ENCODE measurements around the gene STAU1.
A peak's percentile ranks its signal among the peaks of the same experiment; 100 is the strongest.

Gene STAU1, protein sequence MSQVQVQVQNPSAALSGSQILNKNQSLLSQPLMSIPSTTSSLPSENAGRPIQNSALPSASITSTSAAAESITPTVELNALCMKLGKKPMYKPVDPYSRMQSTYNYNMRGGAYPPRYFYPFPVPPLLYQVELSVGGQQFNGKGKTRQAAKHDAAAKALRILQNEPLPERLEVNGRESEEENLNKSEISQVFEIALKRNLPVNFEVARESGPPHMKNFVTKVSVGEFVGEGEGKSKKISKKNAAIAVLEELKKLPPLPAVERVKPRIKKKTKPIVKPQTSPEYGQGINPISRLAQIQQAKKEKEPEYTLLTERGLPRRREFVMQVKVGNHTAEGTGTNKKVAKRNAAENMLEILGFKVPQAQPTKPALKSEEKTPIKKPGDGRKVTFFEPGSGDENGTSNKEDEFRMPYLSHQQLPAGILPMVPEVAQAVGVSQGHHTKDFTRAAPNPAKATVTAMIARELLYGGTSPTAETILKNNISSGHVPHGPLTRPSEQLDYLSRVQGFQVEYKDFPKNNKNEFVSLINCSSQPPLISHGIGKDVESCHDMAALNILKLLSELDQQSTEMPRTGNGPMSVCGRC

DNA sequence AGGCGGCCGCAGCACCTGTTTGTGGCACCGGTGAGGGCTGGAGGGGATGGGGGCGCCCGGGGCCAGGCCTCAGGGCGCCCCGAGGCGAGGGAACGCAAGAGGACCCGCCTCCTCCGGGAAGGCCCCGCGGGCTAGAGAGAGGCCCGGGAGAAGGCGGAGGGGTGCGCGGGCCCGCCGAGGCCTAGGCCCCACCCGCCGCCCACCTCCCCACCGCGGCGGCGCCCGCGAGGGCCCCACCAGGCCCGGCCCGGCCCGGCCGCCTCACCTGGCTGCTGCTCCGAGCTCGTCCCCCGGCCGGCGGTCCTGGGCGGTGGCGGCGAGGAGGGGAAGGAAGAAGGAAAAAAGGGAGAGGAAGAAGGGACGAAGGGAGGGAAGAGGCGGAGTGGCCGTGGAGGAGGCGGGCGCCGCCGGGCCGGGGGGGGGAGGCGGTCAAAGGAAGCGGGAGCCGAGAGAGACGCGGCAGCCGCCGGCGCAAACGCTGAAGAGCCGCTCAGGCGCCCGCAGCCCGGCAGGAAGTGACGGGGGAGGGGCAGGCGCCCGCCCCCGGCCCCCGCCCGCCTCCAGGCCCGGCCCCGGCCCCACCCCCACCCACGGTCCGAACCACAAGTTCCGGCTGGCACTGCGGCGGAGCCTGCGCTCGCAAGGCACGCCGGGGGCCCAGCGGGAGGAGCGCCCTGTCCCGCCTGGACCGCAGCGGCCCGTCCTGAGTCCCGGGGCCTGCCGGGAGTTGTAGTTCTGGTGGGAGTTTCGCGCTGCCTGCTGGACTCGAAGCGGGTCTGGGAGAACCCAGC lies at the start of gene STAU1:
TSS of gene STAU1 (minus strand) at position 484 of the 791 bp plus-strand sequence. CDS start 22,133 bp downstream, outside the sequence.
- Histone ChIP-seq H3K4me3 (ENCODE audit: low read length) (peak within 1 kb of the TSS; percentile 93), H3K27me3 (ENCODE audit: control insufficient read depth, insufficient read depth, low read length) (no peaks in the 10 kb centered on the region), H3K4me1 (ENCODE audit: control insufficient read depth, insufficient read depth, low read length) (peaks cover 22% of the 10 kb centered on the region), H3K36me3 (ENCODE audit: control insufficient read depth, insufficient read depth, low read length) (no peaks in the 10 kb centered on the region), H3K9ac (ENCODE audit: low read length) (peak within 1 kb of the TSS; percentile 72), H3K9me3 (ENCODE audit: control insufficient read depth, low read length) (no peaks in the 10 kb centered on the region)

DNA sequence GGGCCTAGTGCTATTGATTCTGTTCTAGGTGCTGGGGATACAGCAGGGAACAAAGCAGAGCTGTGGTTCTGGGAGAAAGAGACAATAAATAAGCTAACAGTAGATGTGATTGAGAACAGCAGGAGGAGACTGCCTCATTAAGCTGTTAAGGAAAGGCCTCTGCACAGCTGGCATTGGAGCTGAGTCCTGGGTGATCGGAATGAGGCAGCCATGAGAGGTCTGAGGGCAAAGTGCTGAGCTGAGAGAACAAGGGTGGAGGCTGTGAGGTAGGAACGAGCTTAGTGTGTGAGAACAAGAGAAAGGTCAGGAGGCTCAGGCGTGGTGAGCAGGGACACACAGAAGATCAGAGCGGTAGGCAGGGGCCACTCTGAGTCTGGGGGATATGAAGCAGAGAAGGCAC lies 49.4 kb upstream of the STAU1 start:
- Histone ChIP-seq H3K4me1 (ENCODE audit: control insufficient read depth, insufficient read depth, low read length) (no peaks in the 10 kb centered on the region), H3K4me3 (ENCODE audit: low read length) (no peak overlapping the region), H3K27me3 (ENCODE audit: control insufficient read depth, insufficient read depth, low read length) (no peaks in the 10 kb centered on the region), H3K36me3 (ENCODE audit: control insufficient read depth, insufficient read depth, low read length) (peaks cover 21% of the 10 kb centered on the region), H3K9me3 (ENCODE audit: control insufficient read depth, low read length) (no peaks in the 10 kb centered on the region), H3K9ac (ENCODE audit: low read length) (no peak overlapping the region)

DNA sequence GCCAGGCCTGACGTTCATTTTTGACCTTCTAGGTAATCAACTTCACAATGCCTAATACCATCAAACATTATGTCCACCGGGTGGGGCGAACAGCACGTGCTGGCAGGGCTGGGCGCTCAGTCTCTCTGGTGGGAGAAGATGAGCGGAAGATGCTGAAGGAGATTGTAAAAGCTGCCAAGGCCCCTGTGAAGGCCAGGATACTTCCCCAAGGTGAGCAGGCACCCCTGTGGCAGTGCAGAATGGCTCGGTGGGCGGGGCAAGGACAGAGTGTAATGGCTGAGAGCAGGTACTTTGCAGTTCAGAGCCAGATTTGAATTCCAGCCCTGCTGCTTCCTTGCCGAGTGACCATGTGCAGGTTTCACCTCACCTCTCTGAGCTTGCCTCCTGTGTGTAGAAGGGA lies 48.2 kb upstream of the STAU1 start:
- H3K27me3 ChIP-seq (ENCODE audit: control insufficient read depth, insufficient read depth, low read length), result no peaks in the 10 kb centered on the region
- H3K4me3 ChIP-seq (ENCODE audit: low read length), result no peak overlapping the region
- H3K36me3 ChIP-seq (ENCODE audit: control insufficient read depth, insufficient read depth, low read length), result peaks cover 22% of the 10 kb centered on the region
- H3K9me3 ChIP-seq (ENCODE audit: control insufficient read depth, low read length), result no peaks in the 10 kb centered on the region
- no peak overlapping the region for H3K9ac ChIP-seq (ENCODE audit: low read length)
- no peaks in the 10 kb centered on the region for H3K4me1 ChIP-seq (ENCODE audit: control insufficient read depth, insufficient read depth, low read length)

DNA sequence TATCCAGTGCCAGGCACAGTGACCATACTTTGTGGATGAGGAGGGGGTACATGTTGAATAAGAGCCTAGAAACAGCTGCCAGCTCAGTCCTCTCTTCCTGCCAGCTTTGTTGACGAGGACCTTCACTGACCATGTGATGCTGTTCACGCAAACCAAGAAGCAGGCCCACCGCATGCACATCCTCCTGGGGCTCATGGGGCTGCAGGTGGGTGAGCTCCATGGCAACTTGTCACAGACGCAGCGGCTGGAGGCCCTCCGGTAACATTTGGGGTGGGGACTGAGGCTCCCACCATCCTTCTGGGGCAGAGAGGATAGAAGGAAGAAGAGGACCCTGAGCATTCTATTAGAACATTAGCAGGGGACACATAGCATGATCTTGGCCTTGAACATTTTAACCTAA lies 46.7 kb upstream of the STAU1 start:
- Histone ChIP-seq H3K27me3 (ENCODE audit: control insufficient read depth, insufficient read depth, low read length) (no peaks in the 10 kb centered on the region), H3K36me3 (ENCODE audit: control insufficient read depth, insufficient read depth, low read length) (peaks cover 32% of the 10 kb centered on the region), H3K9me3 (ENCODE audit: control insufficient read depth, low read length) (no peaks in the 10 kb centered on the region), H3K9ac (ENCODE audit: low read length) (no peak overlapping the region), H3K4me1 (ENCODE audit: control insufficient read depth, insufficient read depth, low read length) (no peaks in the 10 kb centered on the region), H3K4me3 (ENCODE audit: low read length) (no peak overlapping the region)

DNA sequence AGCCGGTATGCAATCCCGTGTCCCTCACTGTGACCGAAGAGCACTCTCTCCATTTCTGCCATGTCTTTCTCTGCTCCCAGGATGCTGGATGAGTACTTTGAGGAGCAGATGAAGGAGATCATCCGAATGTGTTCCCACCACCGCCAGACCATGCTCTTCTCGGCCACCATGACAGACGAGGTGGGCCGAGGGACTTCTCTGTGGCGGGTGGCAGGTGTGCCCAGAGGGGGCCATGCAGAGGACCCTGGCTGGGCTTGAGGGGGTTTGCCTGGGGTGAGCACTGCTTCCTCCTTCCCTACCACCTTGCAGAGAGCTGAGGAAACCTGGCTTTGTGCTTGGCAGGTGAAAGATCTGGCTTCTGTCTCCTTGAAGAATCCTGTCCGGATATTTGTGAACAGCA lies 45.1 kb upstream of the STAU1 start:
- Histone ChIP-seq H3K27me3 (ENCODE audit: control insufficient read depth, insufficient read depth, low read length) (no peaks in the 10 kb centered on the region), H3K4me3 (ENCODE audit: low read length) (no peak overlapping the region), H3K9ac (ENCODE audit: low read length) (no peak overlapping the region), H3K36me3 (ENCODE audit: control insufficient read depth, insufficient read depth, low read length) (peaks cover 22% of the 10 kb centered on the region), H3K9me3 (ENCODE audit: control insufficient read depth, low read length) (no peaks in the 10 kb centered on the region), H3K4me1 (ENCODE audit: control insufficient read depth, insufficient read depth, low read length) (no peaks in the 10 kb centered on the region)

DNA sequence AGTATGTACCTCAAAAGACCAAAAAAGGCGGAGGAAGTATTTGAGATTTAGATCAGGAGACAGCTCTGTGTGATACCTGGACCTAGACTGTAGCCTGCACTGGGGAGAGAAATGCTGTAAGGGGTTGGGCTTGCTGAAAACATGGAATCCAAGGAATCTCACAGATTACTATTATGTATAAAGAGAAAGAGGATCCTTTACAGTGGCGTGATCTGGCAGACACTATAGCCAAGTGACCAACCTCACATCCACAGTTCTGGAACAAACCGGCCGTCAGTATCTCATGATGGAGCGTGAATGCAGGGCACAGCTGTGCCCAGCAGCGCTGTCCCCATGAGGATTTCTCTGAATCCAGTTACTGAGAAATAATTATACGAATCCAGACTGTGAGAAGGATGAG lies 43.3 kb upstream of the STAU1 start:
- H3K27me3 ChIP-seq (ENCODE audit: control insufficient read depth, insufficient read depth, low read length), result no peaks in the 10 kb centered on the region
- no peaks in the 10 kb centered on the region for H3K4me1 ChIP-seq (ENCODE audit: control insufficient read depth, insufficient read depth, low read length)
- H3K36me3 ChIP-seq (ENCODE audit: control insufficient read depth, insufficient read depth, low read length), result peaks cover 20% of the 10 kb centered on the region
- H3K4me3 ChIP-seq (ENCODE audit: low read length), result no peak overlapping the region
- H3K9ac ChIP-seq (ENCODE audit: low read length), result no peak overlapping the region
- H3K9me3 ChIP-seq (ENCODE audit: control insufficient read depth, low read length), result no peaks in the 10 kb centered on the region

DNA sequence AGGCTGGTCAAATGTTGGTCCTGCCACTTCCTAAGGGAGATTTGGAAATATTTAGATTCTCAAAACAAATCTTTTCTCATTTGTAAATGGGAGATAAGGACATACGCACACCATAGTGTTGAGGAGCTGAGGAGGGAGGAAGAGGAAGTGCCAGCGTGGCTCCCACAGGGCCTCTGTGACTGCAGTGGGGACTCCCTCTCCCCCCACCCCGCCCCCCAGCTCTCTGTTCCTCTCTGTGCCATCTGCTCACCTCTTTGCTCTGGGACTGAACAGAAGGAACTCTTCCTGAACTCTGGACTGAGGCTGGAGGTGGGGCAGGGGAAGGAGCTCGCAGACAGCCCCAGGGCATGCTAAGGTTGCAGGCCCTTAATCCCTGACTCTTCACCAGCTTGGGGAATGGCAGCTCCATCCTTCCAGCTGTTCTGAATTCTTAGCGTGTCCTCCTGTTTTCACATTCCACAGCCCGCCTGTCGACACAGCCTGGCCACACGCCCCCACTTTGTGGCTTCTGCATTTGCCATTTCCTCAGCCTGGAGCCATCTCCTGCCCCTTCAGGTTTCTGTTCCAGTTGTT lies 42.5 kb upstream of the STAU1 start:
- H3K9ac ChIP-seq (ENCODE audit: low read length), result no peak overlapping the region
- no peaks in the 10 kb centered on the region for H3K27me3 ChIP-seq (ENCODE audit: control insufficient read depth, insufficient read depth, low read length)
- no peak overlapping the region for H3K4me3 ChIP-seq (ENCODE audit: low read length)
- H3K9me3 ChIP-seq (ENCODE audit: control insufficient read depth, low read length), result no peaks in the 10 kb centered on the region
- peaks cover 18% of the 10 kb centered on the region for H3K36me3 ChIP-seq (ENCODE audit: control insufficient read depth, insufficient read depth, low read length)
- no peaks in the 10 kb centered on the region for H3K4me1 ChIP-seq (ENCODE audit: control insufficient read depth, insufficient read depth, low read length)

DNA sequence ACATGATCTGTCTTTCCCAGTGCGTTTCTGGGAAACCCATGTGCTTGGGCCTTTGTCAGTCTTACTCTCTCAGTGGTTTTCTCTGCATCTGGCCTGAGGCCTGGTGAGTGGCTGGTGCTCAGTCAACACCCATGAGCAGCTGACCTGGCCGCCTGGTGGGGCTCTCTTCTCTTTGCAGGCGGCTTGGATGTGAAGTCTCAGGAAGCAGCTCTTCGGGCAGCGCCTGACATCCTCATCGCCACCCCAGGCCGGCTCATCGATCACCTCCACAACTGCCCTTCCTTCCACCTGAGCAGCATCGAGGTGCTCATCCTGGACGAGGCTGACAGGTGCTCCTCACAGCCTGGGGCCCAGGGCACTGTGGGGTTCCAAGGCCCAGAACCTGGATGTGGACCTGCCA lies 41.9 kb upstream of the STAU1 start:
- H3K9me3 ChIP-seq (ENCODE audit: control insufficient read depth, low read length), result no peaks in the 10 kb centered on the region
- no peaks in the 10 kb centered on the region for H3K4me1 ChIP-seq (ENCODE audit: control insufficient read depth, insufficient read depth, low read length)
- H3K27me3 ChIP-seq (ENCODE audit: control insufficient read depth, insufficient read depth, low read length), result no peaks in the 10 kb centered on the region
- H3K9ac ChIP-seq (ENCODE audit: low read length), result no peak overlapping the region
- no peak overlapping the region for H3K4me3 ChIP-seq (ENCODE audit: low read length)
- peaks cover 18% of the 10 kb centered on the region for H3K36me3 ChIP-seq (ENCODE audit: control insufficient read depth, insufficient read depth, low read length)

DNA sequence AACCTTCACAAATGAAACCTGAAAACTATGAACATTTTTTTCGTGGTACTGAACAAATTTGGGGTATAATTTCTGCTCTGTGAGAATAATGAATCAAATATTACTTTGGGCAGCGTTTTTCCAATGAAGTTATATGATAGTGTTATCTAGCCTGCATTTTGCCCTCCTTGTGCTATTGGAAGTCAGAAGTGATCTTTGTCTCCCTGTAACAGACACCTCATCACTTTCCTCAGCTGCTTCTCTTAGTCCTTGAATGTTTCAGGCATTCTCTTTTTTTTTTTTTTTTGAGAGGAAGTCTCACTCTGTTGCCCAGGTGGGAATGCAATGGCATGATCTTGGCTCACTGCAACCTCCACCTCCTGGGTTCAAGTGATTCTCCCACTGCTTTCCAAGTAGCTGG lies 41.2 kb upstream of the STAU1 start:
- Histone ChIP-seq H3K9ac (ENCODE audit: low read length) (no peak overlapping the region), H3K27me3 (ENCODE audit: control insufficient read depth, insufficient read depth, low read length) (no peaks in the 10 kb centered on the region), H3K9me3 (ENCODE audit: control insufficient read depth, low read length) (no peaks in the 10 kb centered on the region), H3K4me1 (ENCODE audit: control insufficient read depth, insufficient read depth, low read length) (no peaks in the 10 kb centered on the region), H3K4me3 (ENCODE audit: low read length) (no peak overlapping the region), H3K36me3 (ENCODE audit: control insufficient read depth, insufficient read depth, low read length) (peaks cover 13% of the 10 kb centered on the region)

DNA sequence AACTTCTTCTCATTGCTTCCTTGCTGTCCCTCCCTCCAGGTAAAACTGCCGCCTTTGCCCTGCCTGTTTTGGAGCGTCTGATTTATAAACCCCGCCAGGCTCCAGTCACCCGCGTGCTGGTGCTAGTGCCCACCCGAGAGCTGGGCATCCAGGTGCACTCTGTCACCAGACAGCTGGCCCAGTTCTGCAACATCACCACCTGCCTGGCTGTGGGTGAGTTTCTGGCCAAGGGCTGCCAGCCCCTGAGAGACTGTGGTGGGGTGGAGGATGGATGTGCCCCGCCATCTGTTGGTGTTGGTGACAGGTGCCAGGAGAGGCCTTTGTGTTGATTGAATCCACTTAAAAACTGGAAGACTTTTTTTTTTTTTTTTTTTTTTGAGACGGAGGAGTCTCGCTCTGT lies 40.5 kb upstream of the STAU1 start:
- H3K9ac ChIP-seq (ENCODE audit: low read length), result no peak overlapping the region
- no peak overlapping the region for H3K4me3 ChIP-seq (ENCODE audit: low read length)
- no peaks in the 10 kb centered on the region for H3K9me3 ChIP-seq (ENCODE audit: control insufficient read depth, low read length)
- no peaks in the 10 kb centered on the region for H3K27me3 ChIP-seq (ENCODE audit: control insufficient read depth, insufficient read depth, low read length)
- H3K4me1 ChIP-seq (ENCODE audit: control insufficient read depth, insufficient read depth, low read length), result no peaks in the 10 kb centered on the region
- peaks cover 13% of the 10 kb centered on the region for H3K36me3 ChIP-seq (ENCODE audit: control insufficient read depth, insufficient read depth, low read length)

DNA sequence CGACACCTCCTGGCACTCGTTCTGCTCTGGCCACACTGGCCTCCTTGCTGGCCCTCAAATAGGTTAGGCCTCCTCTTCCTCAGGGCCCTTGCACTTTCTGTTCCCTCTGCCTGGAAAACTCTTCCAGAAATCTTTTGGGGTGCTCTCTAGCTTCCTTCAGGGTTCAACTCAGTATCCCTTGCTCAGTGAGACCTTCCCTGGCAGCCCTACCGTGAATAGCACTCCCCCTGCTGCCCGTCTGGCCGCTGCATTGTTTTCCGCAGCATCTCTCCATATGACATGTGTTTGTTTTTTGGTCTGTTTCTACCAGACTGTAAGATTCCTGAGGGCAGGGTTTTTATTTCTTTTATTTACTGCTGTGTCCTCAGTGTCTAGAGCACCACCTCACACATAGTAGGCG lies 37.8 kb upstream of the STAU1 start:
- Histone ChIP-seq H3K36me3 (ENCODE audit: control insufficient read depth, insufficient read depth, low read length) (peaks cover 7% of the 10 kb centered on the region), H3K4me3 (ENCODE audit: low read length) (no peak overlapping the region), H3K27me3 (ENCODE audit: control insufficient read depth, insufficient read depth, low read length) (no peaks in the 10 kb centered on the region), H3K9me3 (ENCODE audit: control insufficient read depth, low read length) (no peaks in the 10 kb centered on the region), H3K4me1 (ENCODE audit: control insufficient read depth, insufficient read depth, low read length) (no peaks in the 10 kb centered on the region), H3K9ac (ENCODE audit: low read length) (no peak overlapping the region)

Data from mucosa of stomach (tissue), 1 donor.